ENCODE results near the gene MPPED1.

MPPED1 gene

GRCh38 chr22:43474161-43475101 is 62.6 kb downstream of the MPPED1 start:
- DNase-seq (ENCODE audit: low read depth in 1 of 2, low spot score in 1 of 2) = no peak

- no peak for DNase-seq (ENCODE audit: low read depth in 1 of 2, low spot score in 1 of 2)
These were observed 63.8 kb downstream of the MPPED1 start for GRCh38 chr22:43475549-43476076.

GRCh38 chr22:43476341-43476740 is 64.5 kb downstream of the MPPED1 start:
- DNase-seq (ENCODE audit: low read depth in 1 of 2, low spot score in 1 of 2) = no peak

- no peak for DNase-seq (ENCODE audit: low read depth in 1 of 2, low spot score in 1 of 2)
These were observed 65.2 kb downstream of the MPPED1 start for GRCh38 chr22:43476751-43477725.

DNA sequence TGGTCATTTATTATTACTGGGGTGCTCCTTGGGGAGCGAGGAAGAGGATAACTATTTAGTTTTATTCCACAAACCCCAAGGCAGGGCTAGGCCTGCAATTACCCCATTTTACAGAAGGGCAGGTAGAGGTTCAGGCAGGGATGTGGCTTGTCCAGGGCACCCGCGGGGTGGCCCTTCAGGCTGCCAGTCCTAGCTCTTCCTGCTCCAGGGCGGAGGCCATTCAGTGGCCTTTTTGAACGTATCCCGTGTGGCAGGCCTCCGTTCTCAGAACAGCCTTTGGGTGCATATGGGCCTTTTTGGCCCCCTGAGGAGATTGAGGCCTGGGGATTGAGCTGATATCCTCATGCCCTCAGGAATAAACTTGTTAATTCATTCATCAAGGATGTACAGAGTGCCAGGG is 66.2 kb downstream of the MPPED1 start:
- no peak for DNase-seq (ENCODE audit: low read depth in 1 of 2, low spot score in 1 of 2)

DNA sequence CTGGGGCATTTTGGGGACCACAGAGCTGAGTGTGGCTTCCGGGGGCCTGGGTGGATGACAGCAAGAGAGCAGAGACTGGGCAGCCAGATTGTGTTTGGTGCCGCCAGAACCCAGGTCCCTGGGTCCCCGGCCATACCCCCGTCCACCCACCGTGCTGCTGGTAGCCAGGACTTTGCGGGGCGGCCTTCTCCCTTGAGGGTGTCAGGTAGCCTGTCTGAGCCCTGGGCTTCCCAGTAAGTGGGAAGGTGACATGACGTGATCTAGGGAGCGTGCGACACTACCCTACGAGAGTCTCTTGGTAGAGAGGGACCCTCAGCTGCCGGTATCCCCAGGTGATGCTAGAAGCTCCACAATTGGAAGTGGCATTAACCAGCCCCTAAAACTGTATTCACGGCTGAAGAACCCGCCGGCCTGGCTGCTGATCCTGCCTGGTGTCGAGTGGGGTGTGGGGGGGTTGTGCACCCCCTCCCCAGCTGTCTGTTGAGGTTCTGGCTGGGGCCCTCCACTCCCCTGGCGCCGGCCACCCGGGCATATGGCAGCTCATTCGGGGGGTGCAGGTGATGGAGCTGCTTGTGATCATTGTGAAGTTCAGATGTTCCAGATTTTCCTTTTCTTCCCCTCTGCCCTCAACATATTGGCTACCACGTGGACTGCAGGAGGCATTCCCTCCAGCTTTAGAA is 66.9 kb downstream of the MPPED1 start:
- no peak for DNase-seq (ENCODE audit: low read depth in 1 of 2, low spot score in 1 of 2)

GRCh38 chr22:43479301-43479950 is 67.6 kb downstream of the MPPED1 start:
- DNase-seq (ENCODE audit: low read depth in 1 of 2, low spot score in 1 of 2) = no peak

GRCh38 chr22:43479962-43480361 is 68.1 kb downstream of the MPPED1 start:
- DNase-seq (ENCODE audit: low read depth in 1 of 2, low spot score in 1 of 2) = no peak

DNA sequence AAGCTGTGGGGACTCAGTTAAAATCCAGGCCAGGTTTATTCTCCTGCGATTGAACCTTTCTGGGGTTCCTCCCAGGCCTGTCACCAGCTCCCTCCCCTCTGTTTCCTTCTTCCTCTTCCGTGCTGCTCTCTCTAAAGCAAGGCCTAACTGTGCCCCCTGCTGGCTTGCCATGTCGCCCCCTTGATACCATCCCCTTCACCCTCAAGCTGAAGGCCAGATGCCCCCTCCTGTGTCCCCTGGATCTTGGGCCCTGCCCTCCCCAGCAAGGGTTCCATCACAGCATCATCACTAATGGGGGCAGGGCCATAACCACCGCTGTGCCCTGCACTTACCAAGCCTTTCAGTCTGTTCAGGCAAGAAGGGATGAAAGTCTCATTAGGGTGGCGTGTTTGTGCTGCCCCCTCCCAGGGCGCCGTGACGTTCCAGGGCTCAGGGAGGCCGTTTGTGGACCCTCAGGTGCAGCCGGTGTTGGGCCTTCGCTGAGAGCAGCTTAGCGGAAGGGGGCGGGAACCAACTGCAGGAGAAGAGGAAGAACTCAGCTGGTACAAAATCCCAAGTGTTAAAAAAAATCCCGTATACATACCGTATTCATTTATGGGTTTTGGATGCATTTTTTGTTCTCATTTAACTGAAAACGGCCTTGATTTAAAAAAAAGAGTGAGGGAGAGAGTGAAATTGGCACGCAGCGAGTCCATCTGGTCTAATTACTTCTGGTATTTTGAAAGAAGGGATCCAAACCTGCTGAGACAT is 69.9 kb downstream of the MPPED1 start:
- DNase-seq (ENCODE audit: low read depth in 1 of 2, low spot score in 1 of 2) = no peak

DNA sequence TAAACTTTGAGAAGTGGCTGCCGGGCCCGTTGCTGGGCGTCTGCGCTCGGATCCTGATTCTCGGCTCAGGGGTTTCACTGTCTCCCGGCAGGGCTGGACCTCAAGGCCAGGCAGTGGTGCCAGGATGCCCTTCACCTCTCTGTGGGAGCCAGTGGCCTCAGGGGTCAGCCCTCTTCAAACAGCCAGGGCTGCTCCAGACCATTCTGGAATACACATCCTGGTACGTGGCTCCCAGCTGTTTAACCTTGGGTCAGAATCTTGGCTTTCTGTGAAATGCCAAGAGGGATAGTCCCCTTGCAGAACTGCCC is 70.5 kb downstream of the MPPED1 start:
- DNase-seq (ENCODE audit: low read depth in 1 of 2, low spot score in 1 of 2) = no peak

- no peak for DNase-seq (ENCODE audit: low read depth in 1 of 2, low spot score in 1 of 2)
These were observed 71.5 kb downstream of the MPPED1 start for GRCh38 chr22:43483266-43483665.

DNA sequence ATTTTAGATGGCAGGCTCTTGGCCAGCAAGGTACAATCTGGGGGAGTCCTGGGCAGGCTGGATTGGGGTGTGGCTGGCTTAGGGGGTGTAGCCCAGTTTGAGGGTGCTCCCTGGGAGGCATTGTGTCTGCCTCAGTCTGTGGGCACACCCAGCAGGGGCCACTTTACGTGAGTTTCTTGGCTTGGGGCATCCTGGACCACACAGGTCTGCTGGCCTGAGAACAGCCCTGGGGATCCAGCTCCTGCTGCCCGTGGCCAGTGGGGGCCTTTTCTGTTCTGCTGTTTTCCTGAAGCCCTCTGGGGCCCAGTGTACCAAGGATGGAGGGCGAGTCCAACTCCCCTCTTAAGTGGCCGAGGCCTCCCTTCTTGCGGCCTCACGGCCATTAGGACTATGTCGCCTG is 71.9 kb downstream of the MPPED1 start:
- no peak for DNase-seq (ENCODE audit: low read depth in 1 of 2, low spot score in 1 of 2)

DNA sequence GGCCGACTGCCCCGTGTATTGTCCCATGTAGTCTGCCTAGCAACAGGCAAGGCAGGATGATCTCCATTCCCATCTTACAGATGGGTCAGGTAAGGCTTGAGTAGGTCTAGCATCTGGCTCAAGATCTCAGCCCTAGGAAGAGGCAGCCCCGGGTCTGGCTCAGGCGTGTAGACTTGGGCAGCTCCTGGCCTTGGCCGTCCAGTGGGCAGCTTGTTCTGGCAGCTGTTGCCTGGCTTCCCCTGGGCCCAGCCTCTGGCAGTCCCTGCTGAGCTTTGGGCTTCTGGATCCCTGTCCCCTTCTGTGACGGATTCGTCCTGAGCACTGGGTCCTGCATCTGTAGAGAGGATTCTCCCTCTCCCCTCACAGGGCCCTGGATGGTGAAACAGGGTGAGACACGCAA is 72.4 kb downstream of the MPPED1 start:
- no peak for DNase-seq (ENCODE audit: low read depth in 1 of 2, low spot score in 1 of 2)

DNA sequence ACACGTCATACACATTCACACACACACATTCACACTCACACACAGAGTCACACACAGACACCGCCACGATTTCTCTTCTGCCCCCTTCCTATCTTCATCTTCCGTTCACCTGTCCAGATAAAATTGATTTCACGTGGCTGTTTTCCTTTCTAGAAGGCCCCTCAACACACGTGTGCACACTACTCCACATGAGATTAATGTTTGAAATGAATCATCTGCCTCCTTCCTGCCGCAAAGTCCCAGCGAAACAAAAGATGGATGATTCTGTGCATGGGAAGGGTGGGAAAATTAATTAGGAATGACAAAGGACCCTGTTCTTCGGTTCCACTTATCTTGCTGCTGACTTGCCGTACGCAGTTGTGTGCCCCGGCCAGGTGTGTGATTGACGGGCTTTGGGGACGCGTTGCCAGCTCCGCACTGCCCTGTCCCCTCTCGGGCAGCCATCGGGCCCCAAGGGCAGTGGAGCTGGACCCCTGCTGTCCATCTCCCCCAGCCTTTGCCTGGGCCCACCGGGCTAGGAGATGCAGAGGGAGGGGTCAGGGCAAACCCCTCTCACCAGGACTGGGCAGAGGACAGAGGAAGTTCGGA is 73.8 kb downstream of the MPPED1 start:
- no peak for DNase-seq (ENCODE audit: low read depth in 1 of 2, low spot score in 1 of 2)

GRCh38 chr22:43487311-43488030 is 75.7 kb downstream of the MPPED1 start:
- DNase-seq (ENCODE audit: low read depth in 1 of 2, low spot score in 1 of 2) = no peak

DNA sequence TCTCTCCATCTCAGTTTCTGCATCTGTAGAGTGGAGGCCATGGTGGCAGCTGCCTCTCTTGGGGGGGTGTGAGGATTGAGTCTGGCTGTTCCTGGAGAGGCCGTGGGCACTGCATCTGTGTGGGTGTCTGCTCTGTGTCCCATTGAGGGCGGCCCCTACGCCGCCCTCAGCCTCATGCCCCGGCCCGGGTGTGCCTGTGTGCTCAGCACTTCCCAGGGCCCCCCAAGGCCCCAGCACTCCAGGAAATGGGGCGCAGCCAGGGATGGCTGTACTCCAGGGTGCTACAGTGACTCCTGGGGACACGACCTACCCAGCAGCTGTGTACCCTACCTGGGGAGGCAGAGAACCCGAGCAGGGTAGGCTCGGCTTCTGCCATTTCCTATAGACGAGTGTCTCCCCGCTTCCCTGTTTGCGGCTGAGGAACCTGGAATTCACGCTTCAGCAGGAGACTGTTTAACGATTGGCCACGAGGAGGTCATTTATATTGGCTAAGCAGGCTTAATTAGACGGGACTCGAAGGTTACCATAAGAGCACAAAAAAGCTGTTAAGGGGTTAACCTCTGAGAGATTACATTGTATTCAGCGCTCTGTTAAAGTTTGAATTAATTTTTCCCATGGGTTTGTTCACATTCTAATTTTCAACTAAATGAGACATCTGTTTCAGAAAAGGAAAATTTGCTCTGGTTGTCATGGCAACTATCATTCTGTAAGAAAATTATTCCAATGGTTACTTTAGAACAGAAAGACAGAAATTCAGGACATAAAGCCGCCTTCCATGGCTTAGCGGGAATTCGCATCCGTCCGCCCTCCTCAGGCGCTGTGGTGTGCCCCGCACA is 76.4 kb downstream of the MPPED1 start:
- DNase-seq (ENCODE audit: low read depth in 1 of 2, low spot score in 1 of 2) = no peak

- no peak for DNase-seq (ENCODE audit: low read depth in 1 of 2, low spot score in 1 of 2)
These were observed 77.1 kb downstream of the MPPED1 start for GRCh38 chr22:43488937-43489336.

- DNase-seq (ENCODE audit: low read depth in 1 of 2, low spot score in 1 of 2) = no peak
These were observed 78.5 kb downstream of the MPPED1 start for GRCh38 chr22:43490311-43490710.

Measured in activated T-helper 1 cell treated with anti-CD3 and anti-CD28 coated beads, Interleukin-2, amount 50 U/mL, for 16 hours (primary cell).